SIG-M5 (cell line): ENCODE data around the gene KPNA4.
A peak's percentile ranks its signal among the peaks of the same experiment; 100 is the strongest.
"Not testable (repeated sequence)": the region's sequence is repeated elsewhere in the genome, so short reads cannot be mapped to it uniquely, and the experiment has no call there.

ENCODE experiments used
- DNase-seq: peaks from one replicate; lab custom pipeline; 2025; lab: John Stamatoyannopoulos, UW

KPNA4 gene

GRCh38 chr3:160565442-160566403 is at the start of gene KPNA4:
TSS of gene KPNA4 (minus strand) at chr3:160565571. CDS start at chr3:160565282, 289 bp downstream.
- DNase-seq, result peak; percentile 93

GRCh38 chr3:160613661-160614060 is 48.3 kb upstream of the KPNA4 start:
- no peak for DNase-seq

- DNase-seq, result no peak
Measured at GRCh38 chr3:160612386-160613075, 47.2 kb upstream of the KPNA4 start.

- DNase-seq, result no peak
Measured at GRCh38 chr3:160611141-160611540, 45.8 kb upstream of the KPNA4 start.

GRCh38 chr3:160608870-160609269 is 43.5 kb upstream of the KPNA4 start:
- no peak for DNase-seq

- DNase-seq, result no peak
Measured at GRCh38 chr3:160607826-160608225, 42.5 kb upstream of the KPNA4 start.

GRCh38 chr3:160605315-160605714 is 39.9 kb upstream of the KPNA4 start:
- no peak for DNase-seq

GRCh38 chr3:160603845-160604244 is 38.5 kb upstream of the KPNA4 start:
- DNase-seq, result not testable (repeated sequence)

- DNase-seq, result no peak
Measured at GRCh38 chr3:160602259-160602658, 36.9 kb upstream of the KPNA4 start.

GRCh38 chr3:160601288-160601687 is 35.9 kb upstream of the KPNA4 start:
- DNase-seq, result no peak

- DNase-seq, result no peak
Measured at GRCh38 chr3:160598865-160599264, 33.5 kb upstream of the KPNA4 start.

- DNase-seq, result no peak
Measured at GRCh38 chr3:160588023-160588422, 22.7 kb upstream of the KPNA4 start.

- no peak for DNase-seq
Measured at GRCh38 chr3:160587105-160587504, 21.7 kb upstream of the KPNA4 start.

- no peak for DNase-seq
Measured at GRCh38 chr3:160586679-160587078, 21.3 kb upstream of the KPNA4 start.

GRCh38 chr3:160583451-160583850 is 18.1 kb upstream of the KPNA4 start:
- DNase-seq, result no peak

GRCh38 chr3:160580938-160581337 is 15.6 kb upstream of the KPNA4 start:
- DNase-seq, result no peak

- no peak for DNase-seq
Measured at GRCh38 chr3:160577556-160578195, 12.3 kb upstream of the KPNA4 start.

GRCh38 chr3:160577093-160577492 is 11.7 kb upstream of the KPNA4 start:
- DNase-seq, result no peak

GRCh38 chr3:160576621-160577020 is 11.2 kb upstream of the KPNA4 start:
- DNase-seq, result no peak

GRCh38 chr3:160575589-160575988 is 10.2 kb upstream of the KPNA4 start:
- DNase-seq, result no peak

GRCh38 chr3:160574636-160575035 is 9.3 kb upstream of the KPNA4 start:
- DNase-seq, result no peak

- not testable (repeated sequence) for DNase-seq
Measured at GRCh38 chr3:160573955-160574525, 8.7 kb upstream of the KPNA4 start.
